HEK293 (cell line): ENCODE data around the gene SGSM2.
A peak's percentile ranks its signal among the peaks of the same experiment; 100 is the strongest.

Source experiments
- AEBP2 ChIP-seq: fragments of 450-650 bp; formaldehyde crosslinking; IDR thresholded peaks from 2 replicates; pipeline ENCODE4 v1.5.1; 2016; ENCODE audit warnings: missing biosample characterization, missing genetic modification characterization, borderline replicate concordance
- GFI1B ChIP-seq: fragments of 450-650 bp; formaldehyde crosslinking; IDR thresholded peaks from 2 replicates; pipeline ENCODE4 v1.5.1; 2016; ENCODE audit warnings: missing biosample characterization, missing genetic modification characterization
- HIC1 ChIP-seq: fragments of 450-650 bp; formaldehyde crosslinking; IDR thresholded peaks from 2 replicates; pipeline ENCODE4 v1.5.1; 2016; ENCODE audit warnings: missing biosample characterization, missing genetic modification characterization
- IKZF3 ChIP-seq: fragments of 450-650 bp; IDR thresholded peaks from 2 replicates; pipeline ENCODE4 v1.5.0; 2018; ENCODE audit warnings: missing biosample characterization, mild to moderate bottlenecking, missing genetic modification characterization, moderate library complexity
- KLF7 ChIP-seq: fragments of 450-650 bp; formaldehyde crosslinking; IDR thresholded peaks from 2 replicates; pipeline ENCODE4 v1.5.1; 2016; ENCODE audit warnings: missing biosample characterization, missing genetic modification characterization, borderline replicate concordance
- MZF1 ChIP-seq: fragments of 450-650 bp; formaldehyde crosslinking; IDR thresholded peaks from 2 replicates; pipeline ENCODE4 v1.5.1; 2017; ENCODE audit warnings: missing biosample characterization, missing genetic modification characterization, borderline replicate concordance
- OSR2 ChIP-seq: fragments of 450-650 bp; formaldehyde crosslinking; IDR thresholded peaks from 2 replicates; pipeline ENCODE4 v1.5.1; 2016; ENCODE audit warnings: missing biosample characterization, missing genetic modification characterization
- PBX3 ChIP-seq: sonication (generic); formaldehyde crosslinking; IDR thresholded peaks from 2 replicates; pipeline ENCODE4 v1.8.1; 2022; ENCODE audit warnings: mild to moderate bottlenecking, moderate library complexity, missing genetic modification reagents
- PRDM6 ChIP-seq: fragments of 450-650 bp; formaldehyde crosslinking; IDR thresholded peaks from 2 replicates; pipeline ENCODE4 v1.5.1; 2017; ENCODE audit warnings: missing biosample characterization, missing genetic modification characterization
- SP2 ChIP-seq: fragments of 450-650 bp; formaldehyde crosslinking; IDR thresholded peaks from 2 replicates; pipeline ENCODE4 v1.5.1; 2016; ENCODE audit warnings: missing biosample characterization, missing genetic modification characterization
- TRIM28 ChIP-seq: IDR thresholded peaks from 2 replicates; pipeline ENCODE4 v1.6.1; 2011; ENCODE audit warnings: low read length, control low read depth, borderline replicate concordance
- WT1 ChIP-seq: fragments of 450-650 bp; formaldehyde crosslinking; IDR thresholded peaks from 2 replicates; pipeline ENCODE4 v1.5.1; 2016; ENCODE audit warnings: missing biosample characterization, missing genetic modification characterization
- ZBTB26 ChIP-seq: fragments of 450-650 bp; formaldehyde crosslinking; optimal IDR thresholded peaks from 2 replicates; pipeline ENCODE3; 2016; ENCODE audit warnings: missing biosample characterization, mild to moderate bottlenecking, missing genetic modification characterization
- ZBTB44 ChIP-seq: fragments of 450-650 bp; IDR thresholded peaks from 2 replicates; pipeline ENCODE4 v1.5.1; 2018; ENCODE audit warnings: missing biosample characterization, mild to moderate bottlenecking, missing genetic modification characterization
- ZBTB8A ChIP-seq: fragments of 450-650 bp; formaldehyde crosslinking; IDR thresholded peaks from 2 replicates; pipeline ENCODE4 v1.5.1; 2016; ENCODE audit warnings: missing biosample characterization, missing genetic modification characterization
- ZNF112 ChIP-seq: fragments of 450-650 bp; formaldehyde crosslinking; IDR thresholded peaks from 2 replicates; pipeline ENCODE4 v1.5.0; 2017; ENCODE audit warnings: missing biosample characterization, missing genetic modification characterization
- ZNF280D ChIP-seq: fragments of 450-650 bp; formaldehyde crosslinking; IDR thresholded peaks from 2 replicates; pipeline ENCODE4 v1.5.1; 2016; ENCODE audit warnings: missing biosample characterization, missing genetic modification characterization
- ZNF560 ChIP-seq: fragments of 450-650 bp; formaldehyde crosslinking; IDR thresholded peaks from 2 replicates; pipeline ENCODE4 v1.5.1; 2017; ENCODE audit warnings: missing biosample characterization, missing genetic modification characterization, borderline replicate concordance
- ZNF629 ChIP-seq: fragments of 450-650 bp; formaldehyde crosslinking; IDR thresholded peaks from 2 replicates; pipeline ENCODE4 v1.5.1; 2017; ENCODE audit warnings: missing biosample characterization, missing genetic modification characterization
- ZNF639 ChIP-seq: fragments of 450-650 bp; formaldehyde crosslinking; IDR thresholded peaks from 2 replicates; pipeline ENCODE4 v1.5.1; 2016; ENCODE audit warnings: missing biosample characterization, missing genetic modification characterization
- ZSCAN18 ChIP-seq: fragments of 450-650 bp; formaldehyde crosslinking; IDR thresholded peaks from 2 replicates; pipeline ENCODE4 v1.5.1; 2016; ENCODE audit warnings: missing biosample characterization, missing genetic modification characterization

The SGSM2 gene

GRCh38 chr17:2395258-2396181 lies 58.2 kb downstream of the SGSM2 start (continued):
- TF ChIP-seq GFI1B (tag by site-specific recombination): no peak
- no peak for TF ChIP-seq PBX3 (CRISPR knock-in tag)
- TF ChIP-seq OSR2 (tag by site-specific recombination): peak; percentile 89
- TF ChIP-seq PRDM6: no peak
- TF ChIP-seq ZNF280D: no peak
- no peak for TF ChIP-seq MZF1
- no peak for TF ChIP-seq ZBTB26
- TF ChIP-seq SP2: no peak
- TF ChIP-seq WT1 (tag by site-specific recombination): no peak
- TF ChIP-seq ZNF560 (tag by site-specific recombination): no peak
- TF ChIP-seq ZNF112 (tag by site-specific recombination): no peak
- TF ChIP-seq ZSCAN18 (tag by site-specific recombination): no peak
- TF ChIP-seq ZNF639 (tag by site-specific recombination): no peak
- no peak for TF ChIP-seq IKZF3 (tag by site-specific recombination)
- TF ChIP-seq ZNF629 (tag by site-specific recombination): no peak
- no peak for TF ChIP-seq TRIM28
- TF ChIP-seq KLF7 (tag by site-specific recombination): no peak
- TF ChIP-seq AEBP2: no peak
- TF ChIP-seq ZBTB8A (tag by site-specific recombination): no peak
- TF ChIP-seq ZBTB44 (tag by site-specific recombination): no peak
- peak; percentile 59; the same call in 1 of the 2 replicates for TF ChIP-seq HIC1
